Measurements from ENCODE around the gene ZNF777.
"Not testable (repeated sequence)": the region's sequence is repeated elsewhere in the genome, so short reads cannot be mapped to it uniquely, and the experiment has no call there.

The ZNF777 gene

GRCh38 chr7:149460493-149461277 is at the start of gene ZNF777:
Gene ZNF777 (minus strand): TSS chr7:149461062. CDS start chr7:149456022, 5,040 bp downstream.
- peak; percentile 87 for DNase-seq (ENCODE audit: low spot score)

- no peak for DNase-seq (ENCODE audit: low spot score)
Observed at GRCh38 chr7:149510248-149510647, 49.4 kb upstream of the ZNF777 start.

GRCh38 chr7:149509774-149510173 is 48.9 kb upstream of the ZNF777 start:
- no peak for DNase-seq (ENCODE audit: low spot score)

- no peak for DNase-seq (ENCODE audit: low spot score)
Observed at GRCh38 chr7:149505551-149505950, 44.7 kb upstream of the ZNF777 start.

- no peak for DNase-seq (ENCODE audit: low spot score)
Observed at GRCh38 chr7:149501651-149502050, 40.8 kb upstream of the ZNF777 start.

- no peak for DNase-seq (ENCODE audit: low spot score)
Observed at GRCh38 chr7:149500910-149501309, 40.0 kb upstream of the ZNF777 start.

GRCh38 chr7:149500201-149500600 is 39.3 kb upstream of the ZNF777 start:
- no peak for DNase-seq (ENCODE audit: low spot score)

GRCh38 chr7:149498811-149499210 is 37.9 kb upstream of the ZNF777 start:
- DNase-seq (ENCODE audit: low spot score) = peak; percentile 24

GRCh38 chr7:149497467-149498261 is 36.8 kb upstream of the ZNF777 start, which contains the start of gene ZNF746:
Gene ZNF746 (minus strand): TSS chr7:149497809. CDS start chr7:149497536, 273 bp downstream.
- peak; percentile 89 for DNase-seq (ENCODE audit: low spot score)

- peak; percentile 51 for DNase-seq (ENCODE audit: low spot score)
Observed at GRCh38 chr7:149496642-149497391, 36.0 kb upstream of the ZNF777 start.

GRCh38 chr7:149495785-149496641 is 35.2 kb upstream of the ZNF777 start:
- peak; percentile 79 for DNase-seq (ENCODE audit: low spot score)

GRCh38 chr7:149494738-149495368 is 34.0 kb upstream of the ZNF777 start:
- DNase-seq (ENCODE audit: low spot score) = peak; percentile 92

GRCh38 chr7:149493975-149494374 is 33.1 kb upstream of the ZNF777 start:
- not testable (repeated sequence) for DNase-seq (ENCODE audit: low spot score)

- no peak for DNase-seq (ENCODE audit: low spot score)
Observed at GRCh38 chr7:149493366-149493765, 32.5 kb upstream of the ZNF777 start.

- DNase-seq (ENCODE audit: low spot score) = no peak
Observed at GRCh38 chr7:149490083-149490760, 29.4 kb upstream of the ZNF777 start.

- peak; percentile 52 for DNase-seq (ENCODE audit: low spot score)
Observed at GRCh38 chr7:149489391-149490024, 28.6 kb upstream of the ZNF777 start.

- peak; percentile 31 for DNase-seq (ENCODE audit: low spot score)
Observed at GRCh38 chr7:149479568-149479967, 18.7 kb upstream of the ZNF777 start.

- DNase-seq (ENCODE audit: low spot score) = no peak
Observed at GRCh38 chr7:149478754-149479153, 17.9 kb upstream of the ZNF777 start.

Data from hematopoietic multipotent progenitor cell treated with erythropoietin and hydrocortisone succinate and interleukin-3 and kit ligand, for 15 days (in vitro differentiated cells).